Progenitor cell of endocrine pancreas (in vitro differentiated cells): ENCODE results near the gene KLHL34. TPM values are rescaled to one million over a fixed set of nuclear protein-coding genes. Genes with fewer than 3 reads are reported as not detected.

Source experiments
- DNase-seq: peaks from one replicate; pipeline ENCODE4 v3.0.0; 2021; ENCODE audit warnings: low spot score; ENCODE audit not compliant: unreplicated experiment
- H3K27ac Mint-ChIP-seq: 2 replicates; pipeline ENCODE4 v1.8.0; 2021; ENCODE audit warnings: mild to moderate bottlenecking, moderate library complexity, mixed read lengths
- H3K27me3 Mint-ChIP-seq: 2 replicates; pipeline ENCODE4 v1.8.0; 2021; ENCODE audit warnings: mixed read lengths
- H3K36me3 Mint-ChIP-seq: 2 replicates; pipeline ENCODE4 v1.8.0; 2022; ENCODE audit warnings: mixed read lengths; ENCODE audit not compliant: insufficient read depth
- H3K4me1 Mint-ChIP-seq: 2 replicates; pipeline ENCODE4 v1.8.0; 2021; ENCODE audit warnings: low read depth, mixed read lengths
- H3K4me3 Mint-ChIP-seq: 2 replicates; pipeline ENCODE4 v1.8.0; 2021; ENCODE audit warnings: low read depth, mild to moderate bottlenecking, moderate library complexity, mixed read lengths
- H3K9me3 Mint-ChIP-seq: 2 replicates; pipeline ENCODE4 v1.8.0; 2021; ENCODE audit warnings: low read depth, mixed read lengths
- total RNA-seq: library from RNA; stranded (reverse); gene quantifications from 2 replicates; pipeline ENCODE4 v1.2.1, GENCODE V29; 2021
- TF ChIP-seq, protein P1 (sequence below): fragments of 200-600 bp; sonication (generic); IDR thresholded peaks from one replicate; pipeline ENCODE4 v1.5.0; 2021; ENCODE audit warnings: antibody characterized with exemption, mild to moderate bottlenecking; ENCODE audit not compliant: unreplicated experiment

The KLHL34 gene
- total RNA-seq, 1 donor from 2014 or later = not detected

- Mint-ChIP-seq H3K4me1 (no peaks in the 10 kb centered on the region), H3K36me3 (peaks cover 6% of the 10 kb centered on the region), H3K27ac (no peak overlapping the region), H3K4me3 (no peak overlapping the region), H3K9me3 (peaks cover 3% of the 10 kb centered on the region), H3K27me3 (no peaks in the 10 kb centered on the region)
- DNase-seq = no peak
- TF ChIP-seq, protein P1, sequence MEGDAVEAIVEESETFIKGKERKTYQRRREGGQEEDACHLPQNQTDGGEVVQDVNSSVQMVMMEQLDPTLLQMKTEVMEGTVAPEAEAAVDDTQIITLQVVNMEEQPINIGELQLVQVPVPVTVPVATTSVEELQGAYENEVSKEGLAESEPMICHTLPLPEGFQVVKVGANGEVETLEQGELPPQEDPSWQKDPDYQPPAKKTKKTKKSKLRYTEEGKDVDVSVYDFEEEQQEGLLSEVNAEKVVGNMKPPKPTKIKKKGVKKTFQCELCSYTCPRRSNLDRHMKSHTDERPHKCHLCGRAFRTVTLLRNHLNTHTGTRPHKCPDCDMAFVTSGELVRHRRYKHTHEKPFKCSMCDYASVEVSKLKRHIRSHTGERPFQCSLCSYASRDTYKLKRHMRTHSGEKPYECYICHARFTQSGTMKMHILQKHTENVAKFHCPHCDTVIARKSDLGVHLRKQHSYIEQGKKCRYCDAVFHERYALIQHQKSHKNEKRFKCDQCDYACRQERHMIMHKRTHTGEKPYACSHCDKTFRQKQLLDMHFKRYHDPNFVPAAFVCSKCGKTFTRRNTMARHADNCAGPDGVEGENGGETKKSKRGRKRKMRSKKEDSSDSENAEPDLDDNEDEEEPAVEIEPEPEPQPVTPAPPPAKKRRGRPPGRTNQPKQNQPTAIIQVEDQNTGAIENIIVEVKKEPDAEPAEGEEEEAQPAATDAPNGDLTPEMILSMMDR = no peak
Observed at GRCh38 chrX:21661316-21661715, 3.2 kb upstream of the KLHL34 start.

DNA sequence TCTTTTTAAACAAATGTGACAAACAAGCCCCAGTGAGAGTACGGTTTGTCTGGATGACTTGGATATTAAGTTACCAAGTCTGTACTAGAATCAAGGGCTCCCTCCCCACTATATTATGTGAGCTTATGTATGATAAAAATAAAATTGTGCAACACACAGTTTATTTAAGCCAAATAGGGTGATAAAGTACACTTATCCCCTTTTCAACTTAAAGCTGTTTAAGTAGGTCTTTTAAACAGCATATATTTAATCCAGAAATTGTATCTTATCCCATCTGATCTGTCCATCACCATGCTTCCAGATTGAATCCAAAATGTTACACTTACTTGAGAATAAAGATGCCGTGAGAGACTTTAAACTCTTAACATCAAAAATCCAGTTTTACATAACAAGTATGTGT is 2.0 kb upstream of the KLHL34 start:
- no peak for DNase-seq
- no peak overlapping the region for H3K27ac Mint-ChIP-seq
- no peaks in the 10 kb centered on the region for H3K27me3 Mint-ChIP-seq
- TF ChIP-seq, protein P1 = no peak
- no peak overlapping the region for H3K4me3 Mint-ChIP-seq
- no peaks in the 10 kb centered on the region for H3K4me1 Mint-ChIP-seq
- H3K9me3 Mint-ChIP-seq = peaks cover 3% of the 10 kb centered on the region
- peaks cover 12% of the 10 kb centered on the region for H3K36me3 Mint-ChIP-seq

DNA sequence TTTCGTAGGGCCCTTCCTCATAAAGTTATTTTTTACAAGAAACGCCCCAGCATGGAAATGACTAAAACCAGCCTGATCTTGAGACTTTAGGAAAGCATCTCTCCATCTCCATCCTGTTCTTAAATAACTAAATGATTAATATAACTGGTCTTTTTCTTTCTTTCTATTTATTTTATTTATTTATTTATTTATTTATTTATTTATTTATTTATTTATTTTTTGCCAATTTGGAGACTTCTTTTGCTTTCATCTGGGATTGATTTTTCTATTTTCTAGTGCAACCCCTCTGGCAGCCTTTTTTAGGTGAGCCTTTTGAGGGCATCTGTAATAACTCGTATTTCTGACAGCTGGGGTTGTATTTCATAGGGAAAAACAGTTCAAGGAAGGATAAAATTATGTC is 1.2 kb upstream of the KLHL34 start:
- TF ChIP-seq, protein P1 = no peak
- H3K9me3 Mint-ChIP-seq = peaks cover 3% of the 10 kb centered on the region
- H3K27me3 Mint-ChIP-seq = no peaks in the 10 kb centered on the region
- H3K4me1 Mint-ChIP-seq = no peaks in the 10 kb centered on the region
- no peak overlapping the region for H3K4me3 Mint-ChIP-seq
- no peak for DNase-seq
- peaks cover 12% of the 10 kb centered on the region for H3K36me3 Mint-ChIP-seq
- no peak overlapping the region for H3K27ac Mint-ChIP-seq

GRCh38 chrX:21658746-21659145 is 616 bp upstream of the KLHL34 start:
- TF ChIP-seq, protein P1 = no peak
- H3K27me3 Mint-ChIP-seq = no peaks in the 10 kb centered on the region
- no peak overlapping the region for H3K27ac Mint-ChIP-seq
- no peak overlapping the region for H3K4me3 Mint-ChIP-seq
- peaks cover 12% of the 10 kb centered on the region for H3K36me3 Mint-ChIP-seq
- peaks cover 3% of the 10 kb centered on the region for H3K9me3 Mint-ChIP-seq
- H3K4me1 Mint-ChIP-seq = no peaks in the 10 kb centered on the region
- no peak for DNase-seq

GRCh38 chrX:21657318-21658151 is 595 bp downstream of the KLHL34 start:
- peaks cover 14% of the 10 kb centered on the region for H3K36me3 Mint-ChIP-seq

More at GRCh38 chrX:21657318-21658151, 595 bp downstream of the KLHL34 start:
- Mint-ChIP-seq H3K27me3 (no peaks in the 10 kb centered on the region), H3K4me1 (no peaks in the 10 kb centered on the region), H3K4me3 (no peak overlapping the region), H3K9me3 (peaks cover 3% of the 10 kb centered on the region), H3K27ac (no peak overlapping the region)
- DNase-seq = no peak
- TF ChIP-seq, protein P1 = no peak
